HL-60 (cell line): ENCODE data around the gene DDX17.

ENCODE experiments used
- CTCF ChIP-seq: IDR thresholded peaks from one replicate; pipeline ENCODE4 v1.5.1; 2011; ENCODE audit warnings: low read length, control low read depth, inconsistent platforms; ENCODE audit not compliant: insufficient read depth
- GABPA ChIP-seq: IDR thresholded peaks from 2 replicates; pipeline ENCODE4 v1.6.1; 2012; ENCODE audit warnings: low read depth
- POLR2AphosphoS5 ChIP-seq: IDR thresholded peaks from 2 replicates; pipeline ENCODE4 v1.6.1; 2012; ENCODE audit warnings: low read depth
- TF ChIP-seq, protein P1 (sequence below): IDR thresholded peaks from 2 replicates; pipeline ENCODE4 v1.6.1; 2012; ENCODE audit warnings: low read depth; ENCODE audit not compliant: insufficient replicate concordance

GRCh38 chr22:38490475-38490874 is 15.6 kb downstream of the DDX17 start:
- TF ChIP-seq CTCF = no peak
- no peak for TF ChIP-seq POLR2AphosphoS5
- TF ChIP-seq GABPA = no peak
- TF ChIP-seq, protein P1, sequence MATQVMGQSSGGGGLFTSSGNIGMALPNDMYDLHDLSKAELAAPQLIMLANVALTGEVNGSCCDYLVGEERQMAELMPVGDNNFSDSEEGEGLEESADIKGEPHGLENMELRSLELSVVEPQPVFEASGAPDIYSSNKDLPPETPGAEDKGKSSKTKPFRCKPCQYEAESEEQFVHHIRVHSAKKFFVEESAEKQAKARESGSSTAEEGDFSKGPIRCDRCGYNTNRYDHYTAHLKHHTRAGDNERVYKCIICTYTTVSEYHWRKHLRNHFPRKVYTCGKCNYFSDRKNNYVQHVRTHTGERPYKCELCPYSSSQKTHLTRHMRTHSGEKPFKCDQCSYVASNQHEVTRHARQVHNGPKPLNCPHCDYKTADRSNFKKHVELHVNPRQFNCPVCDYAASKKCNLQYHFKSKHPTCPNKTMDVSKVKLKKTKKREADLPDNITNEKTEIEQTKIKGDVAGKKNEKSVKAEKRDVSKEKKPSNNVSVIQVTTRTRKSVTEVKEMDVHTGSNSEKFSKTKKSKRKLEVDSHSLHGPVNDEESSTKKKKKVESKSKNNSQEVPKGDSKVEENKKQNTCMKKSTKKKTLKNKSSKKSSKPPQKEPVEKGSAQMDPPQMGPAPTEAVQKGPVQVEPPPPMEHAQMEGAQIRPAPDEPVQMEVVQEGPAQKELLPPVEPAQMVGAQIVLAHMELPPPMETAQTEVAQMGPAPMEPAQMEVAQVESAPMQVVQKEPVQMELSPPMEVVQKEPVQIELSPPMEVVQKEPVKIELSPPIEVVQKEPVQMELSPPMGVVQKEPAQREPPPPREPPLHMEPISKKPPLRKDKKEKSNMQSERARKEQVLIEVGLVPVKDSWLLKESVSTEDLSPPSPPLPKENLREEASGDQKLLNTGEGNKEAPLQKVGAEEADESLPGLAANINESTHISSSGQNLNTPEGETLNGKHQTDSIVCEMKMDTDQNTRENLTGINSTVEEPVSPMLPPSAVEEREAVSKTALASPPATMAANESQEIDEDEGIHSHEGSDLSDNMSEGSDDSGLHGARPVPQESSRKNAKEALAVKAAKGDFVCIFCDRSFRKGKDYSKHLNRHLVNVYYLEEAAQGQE = no peak
